ENCODE data around the gene RAB40C. TPM values are rescaled to one million over a fixed set of nuclear protein-coding genes. Genes with fewer than 3 reads are reported as not detected.

RAB40C gene
- total and polyA plus RNA-seq, 8 donors = 17.6 to 101 (median 25.6) TPM

DNA sequence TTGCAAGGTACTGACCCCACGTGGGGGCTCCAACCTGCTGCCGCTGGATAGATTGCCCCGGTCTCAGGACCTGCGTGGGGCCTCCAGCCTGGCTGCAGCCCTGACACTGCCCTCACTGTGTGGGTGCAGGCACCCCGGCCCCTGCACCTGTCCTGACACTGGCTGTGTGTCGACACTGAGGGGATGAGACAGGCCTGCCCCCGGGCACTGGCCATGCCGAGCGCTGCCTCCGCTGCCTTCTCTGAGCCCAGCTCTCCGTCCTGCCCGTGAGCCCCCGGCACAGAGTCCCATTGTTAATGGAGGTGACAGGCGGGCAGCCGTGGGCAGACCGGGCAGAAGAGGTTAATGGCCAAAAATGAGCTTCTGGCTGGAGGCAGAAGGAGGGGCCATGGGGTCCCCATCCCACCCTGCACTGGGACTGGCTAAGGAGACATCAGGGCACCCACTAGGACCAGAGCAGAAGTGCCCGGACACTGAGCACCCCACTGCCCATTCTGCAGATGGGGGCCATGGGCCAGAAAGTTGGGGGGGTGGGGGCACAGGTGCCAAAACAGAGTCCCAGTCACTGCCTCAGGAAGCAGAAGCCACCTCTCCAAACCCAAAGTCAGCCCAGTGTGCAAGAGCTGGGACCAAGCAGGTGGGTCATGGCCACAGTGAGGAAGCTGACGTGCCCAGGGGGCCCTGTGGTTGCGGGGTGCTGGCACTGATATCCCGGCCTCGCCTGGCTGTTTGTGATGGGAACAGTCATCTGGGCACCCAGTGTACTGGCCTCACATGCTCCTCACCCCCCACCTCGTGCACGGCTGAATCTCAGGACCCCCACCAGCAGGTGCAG lies 32.2 kb upstream of the RAB40C start:
- Histone ChIP-seq H3K36me3 (peaks cover 11 to 20% (median 17%) of the 10 kb centered on the region in 4 donors), H3K27ac (no peak overlapping the region), H3K4me1 (peaks cover 11 to 18% (median 16%) of the 10 kb centered on the region in 4 donors), H3K27me3 (peaks cover 19 to 57% (median 39%) of the 10 kb centered on the region in 3 donors), H3K9me3 (no peaks in the 10 kb centered on the region), H3K4me3 (no peak overlapping the region)
- TF ChIP-seq POLR2AphosphoS5 (IDR thresholded peaks at IDR 0.05) (no peak), EP300 (IDR thresholded peaks at IDR 0.05) (no peak), POLR2A (IDR thresholded peaks at IDR 0.05) (no peak)
- TF ChIP-seq, protein P1, sequence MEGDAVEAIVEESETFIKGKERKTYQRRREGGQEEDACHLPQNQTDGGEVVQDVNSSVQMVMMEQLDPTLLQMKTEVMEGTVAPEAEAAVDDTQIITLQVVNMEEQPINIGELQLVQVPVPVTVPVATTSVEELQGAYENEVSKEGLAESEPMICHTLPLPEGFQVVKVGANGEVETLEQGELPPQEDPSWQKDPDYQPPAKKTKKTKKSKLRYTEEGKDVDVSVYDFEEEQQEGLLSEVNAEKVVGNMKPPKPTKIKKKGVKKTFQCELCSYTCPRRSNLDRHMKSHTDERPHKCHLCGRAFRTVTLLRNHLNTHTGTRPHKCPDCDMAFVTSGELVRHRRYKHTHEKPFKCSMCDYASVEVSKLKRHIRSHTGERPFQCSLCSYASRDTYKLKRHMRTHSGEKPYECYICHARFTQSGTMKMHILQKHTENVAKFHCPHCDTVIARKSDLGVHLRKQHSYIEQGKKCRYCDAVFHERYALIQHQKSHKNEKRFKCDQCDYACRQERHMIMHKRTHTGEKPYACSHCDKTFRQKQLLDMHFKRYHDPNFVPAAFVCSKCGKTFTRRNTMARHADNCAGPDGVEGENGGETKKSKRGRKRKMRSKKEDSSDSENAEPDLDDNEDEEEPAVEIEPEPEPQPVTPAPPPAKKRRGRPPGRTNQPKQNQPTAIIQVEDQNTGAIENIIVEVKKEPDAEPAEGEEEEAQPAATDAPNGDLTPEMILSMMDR (IDR thresholded peaks at IDR 0.05) = no peak
- no peak for DNase-seq
- 59 to 80% (median 78%) methylated on average over 7 to 23 of the region's 23 CpGs for WGBS, 5 donors
- intact Hi-C loops (cut with DNase I; ENCODE audit: low total_unique reads) = no loop called here

DNA sequence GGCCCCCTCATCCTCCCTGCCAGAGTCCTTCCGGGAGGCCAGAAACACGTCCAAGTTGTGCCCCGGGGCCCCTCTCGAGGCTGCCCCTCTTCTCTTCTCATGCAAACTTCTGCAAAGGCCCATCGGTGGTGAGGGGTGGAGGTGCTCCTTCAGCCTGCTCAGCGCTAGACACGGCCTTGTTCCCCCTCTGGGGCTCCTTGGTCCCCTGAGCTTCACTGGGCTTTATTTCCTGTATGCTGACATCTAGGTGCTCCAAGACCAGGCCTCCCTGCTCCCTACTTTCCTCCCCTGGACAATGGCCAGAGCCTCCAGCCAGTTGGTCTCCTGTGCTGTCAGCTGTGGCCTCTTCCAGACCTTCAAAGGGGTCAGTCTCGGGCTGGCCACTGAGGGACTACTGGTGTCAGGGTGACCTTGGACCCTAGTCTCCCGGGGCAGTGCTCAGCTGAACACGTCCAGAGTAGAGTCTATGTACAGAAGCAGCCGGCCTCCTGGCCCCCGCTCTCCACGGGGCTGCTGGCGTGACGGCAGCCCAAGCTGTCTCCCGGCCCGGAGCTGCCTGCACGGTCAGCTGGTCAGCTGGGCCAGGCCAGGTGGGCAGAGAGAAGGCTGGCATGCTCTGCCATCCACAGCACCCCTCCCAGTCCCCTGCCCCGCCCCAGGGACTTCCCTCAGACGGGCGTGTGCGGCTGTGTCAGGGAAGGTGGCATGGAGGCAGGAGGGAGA lies 31.4 kb upstream of the RAB40C start:
- WGBS, 5 donors = 32 to 51% (median 47%) methylated on average over 13 to 22 of the region's 22 CpGs

DNA sequence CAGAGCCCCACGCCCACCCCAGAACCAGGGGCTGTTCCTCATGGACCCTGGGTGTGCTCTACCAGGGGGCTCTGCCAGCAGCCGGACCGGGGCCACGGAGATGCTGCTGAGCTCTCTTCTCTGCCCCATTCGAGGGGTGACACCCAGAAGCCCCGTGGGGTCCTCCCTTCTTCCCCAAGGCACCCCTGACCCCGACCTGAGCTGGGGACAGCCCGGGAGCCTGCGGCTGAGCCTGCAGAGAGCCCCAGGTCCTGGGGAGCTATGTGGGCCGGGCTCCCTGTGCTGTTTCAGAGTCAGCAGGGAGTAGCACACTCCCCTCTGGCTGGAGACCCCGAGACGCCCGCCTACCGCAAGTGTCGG lies 30.9 kb upstream of the RAB40C start:
- TF ChIP-seq EP300 (IDR thresholded peaks at IDR 0.05) = no peak
- TF ChIP-seq, protein P1 (IDR thresholded peaks at IDR 0.05) = no peak
- no peak for TF ChIP-seq POLR2A (IDR thresholded peaks at IDR 0.05)
- no peak for TF ChIP-seq POLR2AphosphoS5 (IDR thresholded peaks at IDR 0.05)
- Histone ChIP-seq H3K27ac (no peak overlapping the region), H3K27me3 (peaks cover 19 to 70% (median 39%) of the 10 kb centered on the region in 3 donors), H3K4me1 (peaks cover 11 to 18% (median 16%) of the 10 kb centered on the region in 4 donors), H3K4me3 (no peak overlapping the region), H3K9me3 (no peaks in the 10 kb centered on the region), H3K36me3 (peaks cover 0 to 7% (median 4%) of the 10 kb centered on the region in 4 donors)
- 58 to 71% (median 68%) methylated on average over 12 to 15 of the region's 15 CpGs; no CpG with 5 or more reads in 1 of the 5 donors for WGBS, 5 donors
- intact Hi-C loops (cut with DNase I; ENCODE audit: low total_unique reads) = no loop called here
- DNase-seq = no peak

More for the DNA sequence above, 31.4 kb upstream of the RAB40C start:
- Histone ChIP-seq H3K36me3 (peaks cover 5 to 13% (median 10%) of the 10 kb centered on the region in 4 donors), H3K27ac (no peak overlapping the region), H3K9me3 (no peaks in the 10 kb centered on the region), H3K27me3 (peaks cover 19 to 64% (median 39%) of the 10 kb centered on the region in 3 donors), H3K4me1 (peaks cover 11 to 18% (median 16%) of the 10 kb centered on the region in 4 donors), H3K4me3 (no peak overlapping the region)
- intact Hi-C loops (cut with DNase I; ENCODE audit: low total_unique reads) = no loop called here
- TF ChIP-seq EP300 (IDR thresholded peaks at IDR 0.05) = no peak
- TF ChIP-seq POLR2A (IDR thresholded peaks at IDR 0.05) = no peak
- TF ChIP-seq, protein P1 (IDR thresholded peaks at IDR 0.05) = no peak
- no peak for TF ChIP-seq POLR2AphosphoS5 (IDR thresholded peaks at IDR 0.05)
- DNase-seq = no peak

DNA sequence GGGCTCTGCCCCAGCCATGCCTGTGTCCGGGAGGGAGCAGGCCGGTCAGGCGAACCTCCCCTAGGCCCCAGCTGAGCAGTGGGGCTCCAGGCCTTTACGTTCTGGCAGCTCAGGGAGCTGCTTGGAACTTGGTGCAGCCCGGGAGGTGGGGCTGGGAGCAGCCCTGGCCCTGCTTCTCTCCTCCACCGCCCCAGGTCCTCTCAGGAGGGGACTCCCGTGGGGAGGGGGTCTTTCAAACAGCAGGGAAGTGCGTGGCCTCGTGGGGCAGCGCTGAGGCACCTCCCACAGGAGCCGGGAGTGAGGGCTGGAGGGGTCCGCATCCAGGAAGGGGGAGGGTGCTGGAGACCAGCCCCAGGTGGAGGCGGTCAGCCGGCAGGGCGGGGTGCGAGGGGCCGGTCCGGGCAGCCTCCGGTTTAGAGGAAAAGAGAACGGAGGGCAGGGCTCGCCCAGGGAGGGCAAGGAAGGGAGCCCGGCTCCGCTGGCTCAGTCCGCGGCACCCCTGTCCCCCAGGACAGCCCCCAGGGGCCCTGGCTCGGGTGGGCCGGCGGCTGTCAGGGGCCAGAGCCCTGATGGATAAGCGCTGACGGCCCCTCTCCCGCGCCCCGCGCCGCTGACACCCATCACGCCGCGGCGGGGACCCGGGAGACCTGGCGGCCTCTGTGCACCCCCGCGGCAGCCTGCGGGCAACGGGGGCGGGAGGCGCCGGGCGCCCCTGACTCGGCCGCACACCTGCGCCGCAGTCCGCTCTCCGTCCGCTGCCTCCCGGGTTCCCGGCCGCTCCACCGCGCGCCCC lies 30.3 kb upstream of the RAB40C start:
- Histone ChIP-seq H3K27ac (no peak overlapping the region), H3K4me3 (peak overlapping the region in 2 of 4 donors; percentile 3 to 20), H3K4me1 (peaks cover 11 to 19% (median 16%) of the 10 kb centered on the region in 4 donors), H3K36me3 (peaks cover 0 to 1% (median under 1%) of the 10 kb centered on the region in 4 donors), H3K27me3 (peaks cover 19 to 76% (median 39%) of the 10 kb centered on the region in 3 donors), H3K9me3 (no peaks in the 10 kb centered on the region)
- WGBS, 5 donors = 3 to 19% (median 8%) methylated on average over 29 to 62 of the region's 62 CpGs
- no peak for DNase-seq
- TF ChIP-seq POLR2A (IDR thresholded peaks at IDR 0.05) (no peak), EP300 (IDR thresholded peaks at IDR 0.05) (no peak), POLR2AphosphoS5 (IDR thresholded peaks at IDR 0.05) (no peak)
- TF ChIP-seq, protein P1 (IDR thresholded peaks at IDR 0.05) = no peak
- intact Hi-C loops (cut with DNase I; ENCODE audit: low total_unique reads) = no loop called here
